Upper lobe of left lung (tissue), 4 donors: Measurements from ENCODE around the gene SNX32.

Source experiments
- POLR2A ChIP-seq, 4 donors: fragments of 450-650 bp; IDR thresholded peaks; one replicate each; pipeline ENCODE4 v1.5.1; 2016 to 2017; ENCODE audit warnings: antibody characterized with exemption in 4 of 4, mild to moderate bottlenecking in 2 of 4
- TF ChIP-seq, protein P1 (sequence below), 6 experiments: fragments of 450-650 bp in 4 of 6; fragments of 200-600 bp in 2 of 6; sonication (generic) in 2 of 6; IDR thresholded peaks; one replicate each; pipeline ENCODE4 v1.5.1; 2016 to 2019; ENCODE audit warnings: antibody characterized with exemption in 6 of 6

GRCh38 chr11:65861165-65861505 is 27.4 kb downstream of the SNX32 start:
- TF ChIP-seq, protein P1, sequence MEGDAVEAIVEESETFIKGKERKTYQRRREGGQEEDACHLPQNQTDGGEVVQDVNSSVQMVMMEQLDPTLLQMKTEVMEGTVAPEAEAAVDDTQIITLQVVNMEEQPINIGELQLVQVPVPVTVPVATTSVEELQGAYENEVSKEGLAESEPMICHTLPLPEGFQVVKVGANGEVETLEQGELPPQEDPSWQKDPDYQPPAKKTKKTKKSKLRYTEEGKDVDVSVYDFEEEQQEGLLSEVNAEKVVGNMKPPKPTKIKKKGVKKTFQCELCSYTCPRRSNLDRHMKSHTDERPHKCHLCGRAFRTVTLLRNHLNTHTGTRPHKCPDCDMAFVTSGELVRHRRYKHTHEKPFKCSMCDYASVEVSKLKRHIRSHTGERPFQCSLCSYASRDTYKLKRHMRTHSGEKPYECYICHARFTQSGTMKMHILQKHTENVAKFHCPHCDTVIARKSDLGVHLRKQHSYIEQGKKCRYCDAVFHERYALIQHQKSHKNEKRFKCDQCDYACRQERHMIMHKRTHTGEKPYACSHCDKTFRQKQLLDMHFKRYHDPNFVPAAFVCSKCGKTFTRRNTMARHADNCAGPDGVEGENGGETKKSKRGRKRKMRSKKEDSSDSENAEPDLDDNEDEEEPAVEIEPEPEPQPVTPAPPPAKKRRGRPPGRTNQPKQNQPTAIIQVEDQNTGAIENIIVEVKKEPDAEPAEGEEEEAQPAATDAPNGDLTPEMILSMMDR (IDR thresholded peaks at IDR 0.05), result no peak
- no peak for TF ChIP-seq POLR2A (IDR thresholded peaks at IDR 0.05)
